IMR-90 (cell line): Measurements from ENCODE around the gene TEX38. TPM values are rescaled to one million over a fixed set of nuclear protein-coding genes. Genes with fewer than 3 reads are reported as not detected.

ENCODE experiments used
- ATAC-seq: fragments of 200-7000 bp; cut with Tn5 transposase; 2 replicates; pipeline ENCODE4 v1.9.1; 2020; ENCODE audit warnings: low read depth, mild to moderate bottlenecking, moderate library complexity
- BruUV-seq: library from RNA; stranded (reverse); fragments of 400-500 nt; replicated peaks from 2 replicates; lab custom pipeline; 2021; lab: Mats Ljungman, UMichigan
- CTCF ChIA-PET: fragments of 300-600 bp; formaldehyde crosslinking; extraction: SDS; loops from one replicate; lab custom pipeline; 2021; ENCODE audit warnings: antibody characterized with exemption; lab: Yijun Ruan, JAX
- POLR2A ChIA-PET: fragments of 300-600 bp; sonication (Branson Sonifier 250); formaldehyde crosslinking; loops from one replicate; lab custom pipeline; 2022; ENCODE audit warnings: antibody characterized with exemption; ENCODE audit not compliant: unreplicated experiment; lab: Charles Lee
- DNase-seq: peaks from one replicate; pipeline ENCODE4 v3.0.0; 2013
- H2AFZ ChIP-seq: replicated peaks from 2 replicates; pipeline ENCODE3; 2013; ENCODE audit warnings: low read length, mild to moderate bottlenecking; ENCODE audit not compliant: poor library complexity
- H2AK5ac ChIP-seq: 2 replicates; pipeline ENCODE4 v1.6.1; 2013; ENCODE audit warnings: low read depth, low read length, inconsistent platforms
- H2AK9ac ChIP-seq: replicated peaks from 2 replicates; pipeline ENCODE3; 2013; ENCODE audit warnings: mild to moderate bottlenecking, low read depth, low read length, moderate library complexity; ENCODE audit not compliant: poor library complexity
- H2BK120ac ChIP-seq: 2 replicates; pipeline ENCODE4 v1.6.1; 2013; ENCODE audit warnings: low read depth, low read length, inconsistent platforms
- H2BK15ac ChIP-seq: 3 replicates; pipeline ENCODE4 v1.6.1; 2013; ENCODE audit warnings: low read depth, low read length, inconsistent platforms
- H2BK20ac ChIP-seq: 2 replicates; pipeline ENCODE4 v1.6.1; 2013; ENCODE audit warnings: low read depth, mild to moderate bottlenecking, inconsistent platforms, low read length, moderate library complexity
- H2BK5ac ChIP-seq: 2 replicates; pipeline ENCODE4 v1.6.1; 2013; ENCODE audit warnings: mild to moderate bottlenecking, low read depth, low read length, inconsistent platforms; ENCODE audit not compliant: poor library complexity, severe bottlenecking
- H3K14ac ChIP-seq: replicated peaks from 2 replicates; pipeline ENCODE4 v1.6.1; 2013; ENCODE audit warnings: low read depth, low read length, inconsistent platforms
- H3K18ac ChIP-seq: 2 replicates; pipeline ENCODE4 v1.6.1; 2013; ENCODE audit warnings: low read depth, low read length, control low read depth
- H3K23ac ChIP-seq: 2 replicates; pipeline ENCODE4 v1.6.1; 2013; ENCODE audit warnings: low read depth, low read length, inconsistent platforms
- H3K27ac ChIP-seq: 2 replicates; pipeline ENCODE4 v1.5.1; 2013; ENCODE audit warnings: mild to moderate bottlenecking, control low read depth, low read length; ENCODE audit not compliant: insufficient read depth
- H3K27me3 ChIP-seq: 2 replicates; pipeline ENCODE4 v1.6.1; 2013; ENCODE audit warnings: low read length; ENCODE audit not compliant: control insufficient read depth, insufficient read depth
- H3K36me3 ChIP-seq: 2 replicates; pipeline ENCODE4 v1.6.1; 2013; ENCODE audit warnings: low read length, mixed read lengths; ENCODE audit not compliant: control insufficient read depth, insufficient read depth
- H3K4ac ChIP-seq: 2 replicates; pipeline ENCODE4 v1.6.1; 2013; ENCODE audit warnings: low read depth, low read length, inconsistent platforms
- H3K4me1 ChIP-seq: 2 replicates; pipeline ENCODE4 v1.6.1; 2013; ENCODE audit warnings: low read length, mixed read lengths; ENCODE audit not compliant: control insufficient read depth, insufficient read depth
- H3K4me2 ChIP-seq: 2 replicates; pipeline ENCODE4 v1.6.1; 2013; ENCODE audit warnings: low read depth, mild to moderate bottlenecking, control low read depth, low read length, moderate library complexity
- H3K4me3 ChIP-seq: 2 replicates; pipeline ENCODE4 v1.5.1; 2013; ENCODE audit warnings: low read depth, mild to moderate bottlenecking, control low read depth, low read length, moderate library complexity; ENCODE audit not compliant: insufficient read depth
- H3K56ac ChIP-seq: 2 replicates; pipeline ENCODE4 v1.6.1; 2013; ENCODE audit warnings: low read length, inconsistent platforms; ENCODE audit not compliant: insufficient read depth; ENCODE audit errors: extremely low read depth
- H3K79me1 ChIP-seq, 2 experiments: 2 replicates each; pipeline ENCODE4 v1.6.1; 2013; ENCODE audit warnings: low read length in 2 of 2, inconsistent platforms in 1 of 2, low read depth in 1 of 2
- H3K9ac ChIP-seq: 2 replicates; pipeline ENCODE4 v1.6.1; 2013; ENCODE audit warnings: low read depth, low read length, control low read depth
- H3K9me1 ChIP-seq: 2 replicates; pipeline ENCODE4 v1.6.1; 2013; ENCODE audit warnings: low read length, inconsistent platforms; ENCODE audit not compliant: insufficient read depth
- H3K9me3 ChIP-seq: 2 replicates; pipeline ENCODE4 v1.6.1; 2013; ENCODE audit warnings: low read length; ENCODE audit not compliant: control insufficient read depth, insufficient read depth
- H4K20me1 ChIP-seq: 2 replicates; pipeline ENCODE4 v1.6.1; 2013; ENCODE audit warnings: low read length, inconsistent platforms; ENCODE audit not compliant: insufficient read depth
- H4K5ac ChIP-seq: 2 replicates; pipeline ENCODE4 v1.6.1; 2013; ENCODE audit warnings: mild to moderate bottlenecking, low read depth, low read length, control low read depth
- H4K8ac ChIP-seq, 2 experiments: 2 replicates each; pipeline ENCODE4 v1.6.1; 2013; ENCODE audit warnings: low read depth in 2 of 2, low read length in 2 of 2, control low read depth in 1 of 2, inconsistent platforms in 1 of 2
- H4K91ac ChIP-seq: 2 replicates; pipeline ENCODE4 v1.6.1; 2013; ENCODE audit warnings: low read depth, low read length, inconsistent platforms; ENCODE audit not compliant: insufficient read depth
- BHLHE40 ChIP-seq: fragments of 150-350 bp; IDR thresholded peaks from 2 replicates; pipeline ENCODE4 v1.6.1; 2016; ENCODE audit warnings: mild to moderate bottlenecking, low read depth, low read length
- MAZ ChIP-seq: IDR thresholded peaks from 2 replicates; pipeline ENCODE4 v1.6.1; 2012; ENCODE audit warnings: low read depth, mild to moderate bottlenecking, low read length, improper control_type of control experiment, moderate library complexity, borderline replicate concordance
- WGBS, 2 experiments: methylation state at CpG; one replicate each; pipeline versions ENCODE4 v1.1.5 to v1.1.7; 2013; ENCODE audit warnings: missing lambda C conversion rate in 2 of 2; ENCODE audit not compliant: insufficient read length in 1 of 2; ENCODE audit errors: extremely low coverage in 2 of 2; 5-methylcytosine and 5-hydroxymethylcytosine counted together
- dilution Hi-C: fragments of 300-500 bp; cut with HindIII; formaldehyde crosslinking; loops from one replicate; pipeline ENCODE4 v1.14.3; 2018; ENCODE audit warnings: low sequenced_read_pairs; ENCODE audit not compliant: unreplicated experiment
- in situ Hi-C: fragments of 300-500 bp; cut with MboI; formaldehyde crosslinking; loops from 3 replicates; pipeline ENCODE4 v1.14.3; 2019; ENCODE audit warnings: low sequenced_read_pairs, inconsistent platforms, mixed read lengths
- intact Hi-C: fragments of 100-400 bp; cut with micrococcal nuclease; formaldehyde crosslinking; loops from 2 replicates; pipeline ENCODE4 v1.10.0; 2022
- polyA plus RNA-seq, 3 experiments: library from polyadenylated mRNA; depleted of rRNA; stranded (reverse); fragments of >200 nt; gene quantifications; 2 replicates each; pipeline ENCODE4 v1.2.3, GENCODE V29; 2012; ENCODE audit warnings: low replicate concordance in 1 of 3
- total RNA-seq: library from RNA; depleted of rRNA; stranded (reverse); fragments of >200 nt; gene quantifications from 2 replicates; pipeline ENCODE4 v1.2.3, GENCODE V29; 2012

TEX38 gene
- total and polyA plus RNA-seq, 2 of the 4 experiments (the other 2 are of a cell fraction) = not detected

DNA sequence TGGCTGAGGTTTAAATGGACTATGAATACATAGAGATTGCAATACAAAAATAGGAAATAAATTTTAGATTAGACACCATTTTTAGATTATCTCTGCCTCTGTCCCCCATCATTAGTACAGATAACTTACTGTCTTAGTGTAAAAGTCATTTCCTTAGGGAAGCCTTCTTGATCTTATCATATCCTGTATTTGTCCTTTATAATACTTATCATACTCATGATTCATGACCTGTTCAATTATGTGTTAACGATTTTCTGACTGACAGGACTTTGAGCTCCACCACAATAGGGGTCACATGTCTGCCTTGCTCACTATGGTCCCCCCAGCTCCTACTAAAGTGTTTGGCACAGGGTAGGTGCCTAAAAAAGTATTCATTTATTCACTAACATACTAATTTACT is 14.6 kb downstream of the TEX38 start:
- Histone ChIP-seq H2BK120ac (no peak overlapping the region), H3K4me3 (no peak overlapping the region), H3K4ac (no peak overlapping the region), H2AFZ (no peak overlapping the region), H2AK9ac (no peak overlapping the region), H3K9me3 (no peaks in the 10 kb centered on the region), H3K9ac (no peak overlapping the region), H4K20me1 (no peaks in the 10 kb centered on the region), H3K14ac (no peak overlapping the region), H3K4me1 (no peaks in the 10 kb centered on the region), H3K9me1 (peaks cover 4% of the 10 kb centered on the region; the same call in 1 of the 2 replicates), H2BK5ac (no peak overlapping the region), H2BK20ac (no peak overlapping the region), H3K79me1 (peaks cover 0 to 3% of the 10 kb centered on the region in 2 experiments; a peak in 1 of 4 replicates), H2BK15ac (no peak overlapping the region), H3K27me3 (no peaks in the 10 kb centered on the region), H3K36me3 (peaks cover 49% of the 10 kb centered on the region), H2AK5ac (no peak overlapping the region), H4K91ac (no peak overlapping the region), H3K56ac (no peak overlapping the region), H3K27ac (no peak overlapping the region), H3K23ac (no peak overlapping the region), H3K18ac (no peak overlapping the region), H3K4me2 (no peak overlapping the region), H4K8ac (no peak overlapping the region), H4K5ac (no peak overlapping the region)
- dilution Hi-C loops (no loop called here), intact Hi-C loops (no loop called here), in situ Hi-C loops (no loop called here)
- TF ChIP-seq MAZ (no peak), BHLHE40 (no peak)
- WGBS, 2 experiments = 60% methylated on average over 1 of the region's 1 CpG; no CpG with 5 or more reads in 1 of the 2 experiments
- ChIA-PET CTCF (interaction anchor here (1.3 kb wide), 1 partner anchor 8 kb away, joined by 3 read pairs; no protein-coding TSS in a partner anchor), POLR2A (no interaction called here)
- no peak for ATAC-seq
- no peak for DNase-seq
- BruUV-seq = no TSS peak
